ENCODE results near the gene MINK1.

MINK1 gene

DNA sequence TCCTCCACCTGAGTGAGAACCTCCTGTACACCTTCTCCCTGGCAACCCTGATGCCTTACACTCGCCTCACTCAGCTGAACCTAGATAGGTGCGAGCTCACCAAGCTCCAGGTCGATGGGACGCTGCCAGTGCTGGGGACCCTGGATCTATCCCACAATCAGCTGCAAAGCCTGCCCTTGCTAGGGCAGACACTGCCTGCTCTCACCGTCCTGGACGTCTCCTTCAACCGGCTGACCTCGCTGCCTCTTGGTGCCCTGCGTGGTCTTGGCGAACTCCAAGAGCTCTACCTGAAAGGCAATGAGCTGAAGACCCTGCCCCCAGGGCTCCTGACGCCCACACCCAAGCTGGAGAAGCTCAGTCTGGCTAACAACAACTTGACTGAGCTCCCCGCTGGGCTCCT, 99.6 kb downstream of the MINK1 start:
- no peak for DNase-seq (ENCODE audit: low read depth, low spot score)

DNA sequence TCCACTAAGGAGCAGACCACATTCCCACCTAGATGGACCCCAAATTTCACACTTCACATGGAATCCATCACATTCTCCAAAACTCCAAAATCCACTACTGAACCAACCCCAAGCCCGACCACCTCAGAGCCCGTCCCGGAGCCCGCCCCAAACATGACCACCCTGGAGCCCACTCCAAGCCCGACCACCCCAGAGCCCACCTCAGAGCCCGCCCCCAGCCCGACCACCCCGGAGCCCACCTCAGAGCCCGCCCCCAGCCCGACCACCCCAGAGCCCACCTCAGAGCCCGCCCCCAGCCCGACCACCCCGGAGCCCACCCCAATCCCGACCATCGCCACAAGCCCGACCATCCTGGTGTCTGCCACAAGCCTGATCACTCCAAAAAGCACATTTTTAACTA, 100.5 kb downstream of the MINK1 start:
- no peak for DNase-seq (ENCODE audit: low read depth, low spot score)

- DNase-seq (ENCODE audit: low read depth, low spot score): no peak
Observed at GRCh38 chr17:4934173-4934979, 101.2 kb downstream of the MINK1 start.

GRCh38 chr17:4935650-4936049, 102.5 kb downstream of the MINK1 start:
- no peak for DNase-seq (ENCODE audit: low read depth, low spot score)

GRCh38 chr17:4936436-4936835, 103.3 kb downstream of the MINK1 start:
- no peak for DNase-seq (ENCODE audit: low read depth, low spot score)

DNA sequence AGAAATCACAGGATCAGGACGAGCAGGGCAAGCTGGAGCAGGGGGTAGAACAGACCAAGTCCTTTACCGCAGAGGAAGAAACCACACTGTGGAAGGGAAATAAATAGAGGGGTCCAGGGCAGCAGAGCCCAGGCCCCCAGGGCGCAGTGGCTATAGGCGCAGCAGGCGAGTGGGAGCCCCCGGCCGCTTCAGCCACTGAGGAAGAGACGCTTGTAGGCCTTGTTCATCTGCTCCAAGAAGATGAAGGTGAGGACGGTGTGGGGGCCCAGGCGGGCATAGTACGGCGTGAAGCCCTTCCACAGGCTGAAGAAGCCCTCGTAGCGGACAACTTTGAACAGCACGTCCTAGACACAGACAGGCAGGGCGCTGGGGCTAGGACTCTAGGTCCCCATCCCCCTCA, 104.4 kb downstream of the MINK1 start:
- no peak for DNase-seq (ENCODE audit: low read depth, low spot score)

- DNase-seq (ENCODE audit: low read depth, low spot score): no peak
Observed at GRCh38 chr17:4938069-4938491, 104.9 kb downstream of the MINK1 start.

DNA sequence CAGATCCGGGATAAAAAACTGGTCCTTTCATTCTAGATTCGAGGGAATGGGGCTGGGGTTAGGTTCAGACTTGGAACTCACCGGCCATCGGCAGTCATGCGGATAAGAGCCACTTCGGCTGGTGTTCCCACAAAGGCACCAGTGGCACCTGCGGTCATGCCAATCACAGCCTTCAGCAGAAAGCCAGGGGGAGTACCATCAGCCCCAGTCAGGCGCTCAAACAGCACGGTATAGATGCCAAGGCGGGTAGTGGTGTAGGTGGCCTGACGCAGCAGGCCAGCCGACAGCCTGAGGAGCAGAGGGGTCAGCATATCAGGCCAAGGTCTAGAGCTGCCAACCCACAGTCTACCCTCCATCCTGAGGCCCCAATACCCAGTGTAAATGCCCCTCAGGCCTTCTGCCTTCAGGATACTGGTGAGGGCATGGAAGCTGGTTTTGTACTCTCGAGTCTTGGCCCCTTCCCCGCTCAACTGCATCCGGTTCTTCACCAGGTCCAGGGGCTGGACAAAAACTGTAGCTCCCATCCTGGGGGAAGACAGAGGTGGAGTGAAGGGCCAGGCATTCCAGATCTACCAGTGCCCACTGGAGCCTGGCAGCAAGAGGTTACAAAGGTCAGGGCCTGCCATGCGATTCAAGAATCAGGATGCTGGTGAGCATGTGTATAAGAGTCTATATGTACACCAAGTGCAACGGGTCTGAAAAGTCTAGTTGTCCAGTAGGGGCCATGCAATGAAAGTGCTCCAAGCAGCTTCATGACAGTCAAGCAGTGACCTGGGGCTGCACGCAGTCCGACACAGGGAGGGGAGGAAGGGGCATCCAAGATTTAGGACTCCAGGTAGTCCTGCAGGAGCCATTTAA, 105.8 kb downstream of the MINK1 start:
- DNase-seq (ENCODE audit: low read depth, low spot score): no peak

- no peak for DNase-seq (ENCODE audit: low read depth, low spot score)
Observed at GRCh38 chr17:4939546-4939795, 106.3 kb downstream of the MINK1 start.

GRCh38 chr17:4939796-4940554, 106.8 kb downstream of the MINK1 start, which contains the start of the genes RNF167 and SLC25A11:
TSS of gene RNF167 (plus strand) at chr17:4940268. CDS start at chr17:4940910, 642 bp downstream.
TSS of gene SLC25A11 (minus strand) at chr17:4940046. CDS start at chr17:4939910, 136 bp downstream.
- DNase-seq (ENCODE audit: low read depth, low spot score): peak; percentile 99

DNA sequence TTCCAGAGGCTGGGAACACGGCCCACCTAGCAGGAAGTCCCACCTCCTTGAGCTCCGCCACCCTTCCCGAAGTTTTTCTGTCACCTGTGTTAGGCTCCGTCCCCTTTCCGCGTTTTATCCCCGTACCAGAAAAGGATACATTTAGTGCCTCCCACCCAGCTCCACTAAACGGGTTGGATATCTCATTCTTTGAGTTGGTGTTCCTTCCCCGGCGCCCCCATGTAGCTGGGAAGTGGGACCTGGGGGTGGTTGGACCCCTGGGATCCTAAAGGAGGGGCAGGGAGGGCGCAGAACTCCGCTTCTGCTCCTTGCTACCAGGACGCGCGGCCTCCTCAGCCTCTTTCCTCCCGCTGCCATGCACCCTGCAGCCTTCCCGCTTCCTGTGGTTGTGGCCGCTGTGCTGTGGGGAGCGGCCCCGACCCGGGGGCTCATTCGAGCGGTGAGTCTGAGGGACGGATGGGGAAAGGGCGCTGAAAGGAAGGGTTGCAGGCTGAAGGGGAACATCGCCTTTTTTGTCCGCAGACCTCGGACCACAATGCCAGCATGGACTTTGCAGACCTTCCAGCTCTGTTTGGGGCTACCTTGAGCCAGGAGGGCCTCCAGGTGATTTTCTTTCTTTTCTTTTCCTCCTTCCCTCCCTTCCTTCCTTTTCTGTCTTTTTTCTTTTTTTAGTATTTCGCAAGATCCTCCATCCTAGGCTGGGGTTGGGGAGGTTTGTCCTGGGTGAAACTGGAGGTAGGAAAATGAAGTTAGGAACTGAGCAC, 107.6 kb downstream of the MINK1 start:
- no peak for DNase-seq (ENCODE audit: low read depth, low spot score)

GRCh38 chr17:4941319-4941610, 108.1 kb downstream of the MINK1 start:
- no peak for DNase-seq (ENCODE audit: low read depth, low spot score)

DNA sequence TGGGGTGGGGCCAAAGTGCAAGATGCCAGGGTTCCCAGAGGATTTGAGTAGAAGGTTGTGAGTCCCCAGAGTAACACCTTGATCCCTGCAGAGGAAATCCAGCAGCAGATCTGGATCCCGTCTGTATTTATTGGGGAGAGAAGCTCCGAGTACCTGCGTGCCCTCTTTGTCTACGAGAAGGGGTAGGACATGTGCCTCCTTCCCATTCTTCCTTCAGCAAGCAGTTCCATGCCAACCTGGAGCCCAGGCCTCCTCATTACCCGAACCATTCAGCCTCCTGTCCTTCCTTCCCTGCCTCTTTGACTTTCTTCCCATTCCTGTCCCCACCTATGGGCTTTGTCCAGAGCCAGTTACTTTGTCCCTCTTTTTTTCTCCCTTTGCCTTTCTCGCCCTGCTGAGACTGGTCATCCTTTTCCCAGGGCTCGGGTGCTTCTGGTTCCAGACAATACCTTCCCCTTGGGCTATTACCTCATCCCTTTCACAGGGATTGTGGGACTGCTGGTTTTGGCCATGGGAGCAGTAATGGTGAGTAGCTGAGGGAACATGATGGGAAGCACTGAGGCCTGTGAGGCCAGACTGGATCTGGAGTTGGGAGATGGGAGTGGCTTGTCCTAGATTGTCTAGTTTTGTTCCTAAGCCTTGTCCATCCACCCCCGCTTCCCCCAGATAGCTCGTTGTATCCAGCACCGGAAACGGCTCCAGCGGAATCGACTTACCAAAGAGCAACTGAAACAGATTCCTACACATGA, 109.8 kb downstream of the MINK1 start:
- DNase-seq (ENCODE audit: low read depth, low spot score): no peak

DNA sequence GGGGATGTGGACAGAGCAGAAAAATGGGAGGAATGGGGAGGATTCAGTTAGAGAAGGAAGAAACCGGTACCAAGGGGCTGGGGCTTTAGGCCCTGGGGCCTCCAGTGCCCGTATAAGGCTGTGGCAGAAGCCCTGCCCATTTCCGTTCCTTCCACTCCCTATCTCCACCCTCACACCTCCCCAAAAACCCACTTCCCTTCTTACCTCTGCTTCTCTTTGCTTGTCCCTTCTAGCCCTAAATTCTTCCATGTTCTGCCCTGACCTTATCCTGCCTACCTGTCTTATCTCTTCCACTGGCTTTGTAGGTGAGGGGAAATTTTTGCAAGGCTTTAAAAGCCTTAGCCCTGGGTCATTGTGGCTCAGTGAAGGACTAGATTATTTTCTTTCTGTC, 111.0 kb downstream of the MINK1 start:
- no peak for DNase-seq (ENCODE audit: low read depth, low spot score)

- no peak for DNase-seq (ENCODE audit: low read depth, low spot score)
Observed at GRCh38 chr17:4944554-4945175, 111.5 kb downstream of the MINK1 start.

GRCh38 chr17:4945176-4945943, 112.2 kb downstream of the MINK1 start:
- no peak for DNase-seq (ENCODE audit: low read depth, low spot score)

DNA sequence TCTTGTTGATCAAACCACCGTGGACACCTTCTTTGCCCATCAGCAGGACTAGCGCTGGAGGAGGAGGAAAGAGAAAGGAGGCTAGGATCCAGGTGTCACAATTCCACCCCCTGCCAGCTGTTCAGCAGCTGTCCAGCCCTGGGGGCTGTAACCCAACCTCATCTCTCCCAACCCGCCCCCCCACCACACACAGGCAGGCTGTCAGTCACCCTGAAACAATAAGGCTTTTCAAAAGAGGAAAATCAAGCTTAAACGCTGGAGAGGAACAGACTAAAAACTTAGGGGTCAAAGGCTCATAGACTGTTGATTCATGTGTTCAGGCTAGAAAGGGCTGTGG, 112.8 kb downstream of the MINK1 start:
- no peak for DNase-seq (ENCODE audit: low read depth, low spot score)

- no peak for DNase-seq (ENCODE audit: low read depth, low spot score)
Observed at GRCh38 chr17:4946312-4946976, 113.3 kb downstream of the MINK1 start.

DNA sequence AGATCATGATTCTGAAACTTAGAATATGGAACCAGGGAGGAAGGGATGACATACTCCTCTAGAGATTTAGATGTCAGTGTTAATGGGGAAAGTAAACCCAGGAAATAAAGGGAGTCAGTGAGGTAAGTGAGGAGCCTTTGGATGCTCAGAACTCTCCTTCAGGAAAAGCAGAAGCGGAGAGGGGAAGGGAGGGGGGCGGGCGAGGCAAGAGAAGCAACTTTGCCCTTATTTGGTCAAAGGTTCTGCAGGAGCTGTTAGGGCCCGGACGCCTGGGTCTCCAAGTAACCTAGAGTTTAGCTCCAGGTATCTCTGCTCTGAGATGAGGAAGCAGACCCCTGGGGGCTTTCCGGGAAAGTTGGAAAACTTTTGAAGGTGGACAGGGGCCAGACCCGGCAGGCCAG, 113.9 kb downstream of the MINK1 start:
- DNase-seq (ENCODE audit: low read depth, low spot score): no peak

All from brain pericyte (primary cell).